ENCODE results near the gene ARHGEF7. TPM values are rescaled to one million over a fixed set of nuclear protein-coding genes. Genes with fewer than 3 reads are reported as not detected.

ARHGEF7 gene
- total RNA-seq, 1 experiment from 2014 or later: 46.2 TPM

GRCh38 chr13:111291908-111292307, 176.8 kb downstream of the ARHGEF7 start:
- TF ChIP-seq ZNF274 (IDR thresholded peaks at IDR 0.05; ENCODE audit: low read depth, low read length): no peak
- no peak for TF ChIP-seq EGR1 (IDR thresholded peaks at IDR 0.05; ENCODE audit: low read depth)
- TF ChIP-seq YY1 (IDR thresholded peaks at IDR 0.05; ENCODE audit: extremely low read depth, insufficient replicate concordance, low read depth, low read length): no peak
- TF ChIP-seq POLR2A (IDR thresholded peaks at IDR 0.05; ENCODE audit: borderline replicate concordance, extremely low read depth, insufficient read depth, insufficient read length): no peak
- no peak for TF ChIP-seq POLR2AphosphoS5 (IDR thresholded peaks at IDR 0.05; ENCODE audit: low read depth, low read length)
- TF ChIP-seq, protein P1, sequence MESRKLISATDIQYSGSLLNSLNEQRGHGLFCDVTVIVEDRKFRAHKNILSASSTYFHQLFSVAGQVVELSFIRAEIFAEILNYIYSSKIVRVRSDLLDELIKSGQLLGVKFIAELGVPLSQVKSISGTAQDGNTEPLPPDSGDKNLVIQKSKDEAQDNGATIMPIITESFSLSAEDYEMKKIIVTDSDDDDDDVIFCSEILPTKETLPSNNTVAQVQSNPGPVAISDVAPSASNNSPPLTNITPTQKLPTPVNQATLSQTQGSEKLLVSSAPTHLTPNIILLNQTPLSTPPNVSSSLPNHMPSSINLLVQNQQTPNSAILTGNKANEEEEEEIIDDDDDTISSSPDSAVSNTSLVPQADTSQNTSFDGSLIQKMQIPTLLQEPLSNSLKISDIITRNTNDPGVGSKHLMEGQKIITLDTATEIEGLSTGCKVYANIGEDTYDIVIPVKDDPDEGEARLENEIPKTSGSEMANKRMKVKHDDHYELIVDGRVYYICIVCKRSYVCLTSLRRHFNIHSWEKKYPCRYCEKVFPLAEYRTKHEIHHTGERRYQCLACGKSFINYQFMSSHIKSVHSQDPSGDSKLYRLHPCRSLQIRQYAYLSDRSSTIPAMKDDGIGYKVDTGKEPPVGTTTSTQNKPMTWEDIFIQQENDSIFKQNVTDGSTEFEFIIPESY (IDR thresholded peaks at IDR 0.05; ENCODE audit: extremely low read depth, insufficient replicate concordance, low read length): no peak
- TF ChIP-seq SRF (IDR thresholded peaks at IDR 0.05; ENCODE audit: low read depth): no peak
- TF ChIP-seq ELF1 (IDR thresholded peaks at IDR 0.05; ENCODE audit: borderline replicate concordance, low read depth): no peak
- TF ChIP-seq EZH2phosphoT487 (IDR thresholded peaks at IDR 0.05; ENCODE audit: borderline replicate concordance): no peak
- TF ChIP-seq CEBPB (IDR thresholded peaks at IDR 0.05; ENCODE audit: low read depth): no peak
- TF ChIP-seq CBX3 (IDR thresholded peaks at IDR 0.05; ENCODE audit: low read depth): no peak
- no peak for TF ChIP-seq FOSL1 (IDR thresholded peaks at IDR 0.05; ENCODE audit: low read depth)
- TF ChIP-seq, protein P2, sequence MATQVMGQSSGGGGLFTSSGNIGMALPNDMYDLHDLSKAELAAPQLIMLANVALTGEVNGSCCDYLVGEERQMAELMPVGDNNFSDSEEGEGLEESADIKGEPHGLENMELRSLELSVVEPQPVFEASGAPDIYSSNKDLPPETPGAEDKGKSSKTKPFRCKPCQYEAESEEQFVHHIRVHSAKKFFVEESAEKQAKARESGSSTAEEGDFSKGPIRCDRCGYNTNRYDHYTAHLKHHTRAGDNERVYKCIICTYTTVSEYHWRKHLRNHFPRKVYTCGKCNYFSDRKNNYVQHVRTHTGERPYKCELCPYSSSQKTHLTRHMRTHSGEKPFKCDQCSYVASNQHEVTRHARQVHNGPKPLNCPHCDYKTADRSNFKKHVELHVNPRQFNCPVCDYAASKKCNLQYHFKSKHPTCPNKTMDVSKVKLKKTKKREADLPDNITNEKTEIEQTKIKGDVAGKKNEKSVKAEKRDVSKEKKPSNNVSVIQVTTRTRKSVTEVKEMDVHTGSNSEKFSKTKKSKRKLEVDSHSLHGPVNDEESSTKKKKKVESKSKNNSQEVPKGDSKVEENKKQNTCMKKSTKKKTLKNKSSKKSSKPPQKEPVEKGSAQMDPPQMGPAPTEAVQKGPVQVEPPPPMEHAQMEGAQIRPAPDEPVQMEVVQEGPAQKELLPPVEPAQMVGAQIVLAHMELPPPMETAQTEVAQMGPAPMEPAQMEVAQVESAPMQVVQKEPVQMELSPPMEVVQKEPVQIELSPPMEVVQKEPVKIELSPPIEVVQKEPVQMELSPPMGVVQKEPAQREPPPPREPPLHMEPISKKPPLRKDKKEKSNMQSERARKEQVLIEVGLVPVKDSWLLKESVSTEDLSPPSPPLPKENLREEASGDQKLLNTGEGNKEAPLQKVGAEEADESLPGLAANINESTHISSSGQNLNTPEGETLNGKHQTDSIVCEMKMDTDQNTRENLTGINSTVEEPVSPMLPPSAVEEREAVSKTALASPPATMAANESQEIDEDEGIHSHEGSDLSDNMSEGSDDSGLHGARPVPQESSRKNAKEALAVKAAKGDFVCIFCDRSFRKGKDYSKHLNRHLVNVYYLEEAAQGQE (IDR thresholded peaks at IDR 0.05; ENCODE audit: low read depth): no peak
- TF ChIP-seq JUND (IDR thresholded peaks at IDR 0.05): no peak
- no peak for TF ChIP-seq SIN3A (IDR thresholded peaks at IDR 0.05; ENCODE audit: low read depth)
- Histone ChIP-seq H3K9me2 (ENCODE audit: insufficient read depth) (no peaks in the 10 kb centered on the region), H3K27me3 (ENCODE audit: insufficient read depth, low read length) (no peaks in the 10 kb centered on the region), H3K4me3 (replicated peaks in 1 of 2; ENCODE audit: low read depth in 1 of 2, low read length in 2 of 2) (no peak overlapping the region), H2AFZ (ENCODE audit: low read depth, low read length, poor library complexity, severe bottlenecking) (no peak overlapping the region), H3K4me2 (ENCODE audit: low read length) (no peak overlapping the region), H4K20me1 (ENCODE audit: insufficient read depth) (no peaks in the 10 kb centered on the region), H3K27ac (ENCODE audit: low read depth, low read length) (no peak overlapping the region), H3K79me2 (ENCODE audit: insufficient read depth, low read length) (no peaks in the 10 kb centered on the region), H3K9ac (ENCODE audit: low read length) (no peak overlapping the region), H3K36me3 (ENCODE audit: control insufficient read depth in 1 of 2, insufficient read depth in 2 of 2, low read length in 2 of 2) (peaks cover 9 to 15% of the 10 kb centered on the region in 2 experiments; a peak in 2 of 4 replicates), H3K9me3 (ENCODE audit: control insufficient read depth in 1 of 2, insufficient read depth in 1 of 2, low read depth in 1 of 2, low read length in 2 of 2) (no peaks in the 10 kb centered on the region), H3K4me1 (ENCODE audit: control insufficient read depth in 1 of 2, insufficient read depth in 2 of 2, low read length in 2 of 2) (no peaks in the 10 kb centered on the region)
- intact Hi-C loops (cut with micrococcal nuclease): no loop called here
- no TSS peak for BruUV-seq (replicated peaks)
- POLR2A ChIA-PET: no interaction called here
- DNase-seq (ENCODE audit: low read depth, low spot score) (no peak), ATAC-seq (no peak)
- RAD21 ChIA-PET (ENCODE audit: low non-redundant PET in 1 of 2, low total read pairs in 2 of 2, uncharacterized antibody in 2 of 2, unreplicated experiment in 2 of 2): no interaction called here
- CTCF ChIA-PET: no interaction called here
